GM18951 (cell line): ENCODE results near the gene TRIM62.

Experiments used
- POLR2A ChIP-seq: IDR thresholded peaks from 4 replicates; pipeline ENCODE4 v1.6.1; 2011; ENCODE audit warnings: mild to moderate bottlenecking; ENCODE audit not compliant: insufficient read length, insufficient read depth; ENCODE audit errors: extremely low read depth
- in situ Hi-C: fragments of 300-500 bp; cut with MboI; formaldehyde crosslinking; loops from one replicate; pipeline ENCODE4 v1.12.0; 2022; ENCODE audit warnings: low sequenced_read_pairs, mixed read lengths, inconsistent platforms; ENCODE audit not compliant: unreplicated experiment

Gene TRIM62

DNA sequence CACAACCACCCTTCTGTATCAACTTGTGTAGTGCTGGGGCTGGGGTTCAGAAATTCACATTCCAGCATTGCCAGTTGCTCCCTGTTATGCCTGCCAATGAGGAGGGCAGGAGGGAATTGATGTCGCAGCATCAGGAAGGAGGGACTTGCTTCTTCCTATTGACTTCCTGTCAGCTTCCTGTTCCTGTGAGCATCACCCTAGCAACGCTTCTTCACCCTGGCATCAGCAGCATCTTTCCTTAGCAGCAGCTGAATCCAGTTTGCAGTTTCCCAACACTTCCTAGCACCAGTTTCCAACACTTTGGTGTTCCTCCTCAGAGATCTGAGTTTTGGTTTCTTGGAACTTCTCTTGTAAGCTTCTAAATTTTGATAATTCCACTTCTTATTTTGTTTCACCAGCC, 8.9 kb upstream of the TRIM62 start:
- in situ Hi-C loops, result no loop called here
- TF ChIP-seq POLR2A, result no peak

DNA sequence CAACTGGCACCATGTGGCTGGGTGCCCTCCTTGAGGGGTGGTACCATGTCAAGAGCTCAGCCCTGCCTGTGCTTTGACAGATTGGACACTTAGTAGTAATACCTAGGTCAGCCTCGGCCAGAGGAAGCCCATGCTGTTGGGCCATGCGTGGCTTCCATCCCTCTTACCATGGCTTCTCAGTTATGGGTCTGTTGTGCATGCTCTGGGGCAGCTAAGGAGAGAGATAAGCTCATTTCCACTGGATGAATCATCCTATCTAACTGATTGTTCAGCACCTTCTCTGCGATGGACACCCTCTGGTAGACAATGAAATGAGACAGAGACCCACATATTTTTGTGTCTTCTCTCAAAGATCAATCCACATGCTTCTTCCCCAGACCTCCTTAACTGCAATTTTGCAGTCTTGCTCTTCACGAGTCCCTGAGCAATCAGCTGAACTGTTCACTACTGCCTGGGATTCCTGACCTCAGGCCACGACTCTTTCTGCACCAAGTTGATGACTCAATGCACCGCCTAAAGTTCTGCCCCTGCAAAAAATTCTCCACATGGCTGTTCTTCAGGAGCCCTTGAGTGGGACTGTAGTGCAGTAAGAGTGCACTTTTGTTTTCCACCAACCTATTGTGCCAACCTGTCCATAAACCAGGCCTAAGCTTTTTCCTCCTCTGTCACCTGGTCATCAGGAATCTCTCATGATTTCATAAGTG, 6.9 kb upstream of the TRIM62 start:
- in situ Hi-C loops, result no loop called here

DNA sequence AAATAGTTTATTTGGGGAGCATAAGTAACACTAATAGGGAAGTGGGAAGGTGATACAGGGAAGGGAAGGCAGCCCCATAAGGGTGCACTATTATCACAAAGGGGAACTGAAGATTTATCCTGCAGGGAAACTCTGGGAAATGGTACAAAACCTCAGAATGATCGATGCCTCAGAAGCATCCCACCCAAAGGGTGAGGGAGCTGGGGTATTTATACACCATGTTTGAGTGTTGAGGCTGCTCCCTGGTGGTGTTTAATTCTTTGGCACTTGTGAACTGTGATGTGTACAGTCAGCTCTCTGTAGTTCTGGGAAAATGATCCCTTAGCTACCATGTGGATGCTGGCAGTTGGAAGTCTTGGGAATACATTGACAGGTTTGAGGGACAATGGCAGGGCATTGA, 5.1 kb upstream of the TRIM62 start:
- no peak for TF ChIP-seq POLR2A
- in situ Hi-C loops, result no loop called here

More for the DNA sequence above, 6.9 kb upstream of the TRIM62 start:
- TF ChIP-seq POLR2A, result no peak

DNA sequence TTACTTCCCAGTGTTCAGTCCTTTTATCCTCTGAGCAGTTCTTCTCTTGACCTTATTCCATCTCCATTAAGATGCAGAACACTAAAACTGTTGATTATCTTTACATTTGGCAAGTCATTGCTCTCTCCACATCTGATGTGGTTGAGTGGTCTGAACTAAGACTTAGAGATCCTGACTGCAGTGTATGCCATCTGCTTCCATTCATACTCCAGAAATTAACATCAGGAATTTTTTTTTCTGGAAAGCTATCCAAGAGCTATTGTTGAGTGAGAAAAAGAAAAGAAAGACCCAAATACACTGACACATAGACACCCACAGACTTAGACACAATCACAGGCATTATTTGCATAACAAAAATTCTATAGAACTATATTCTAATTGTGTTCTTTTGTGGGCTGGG, 3.7 kb upstream of the TRIM62 start:
- in situ Hi-C loops, result no loop called here
- TF ChIP-seq POLR2A, result no peak

DNA sequence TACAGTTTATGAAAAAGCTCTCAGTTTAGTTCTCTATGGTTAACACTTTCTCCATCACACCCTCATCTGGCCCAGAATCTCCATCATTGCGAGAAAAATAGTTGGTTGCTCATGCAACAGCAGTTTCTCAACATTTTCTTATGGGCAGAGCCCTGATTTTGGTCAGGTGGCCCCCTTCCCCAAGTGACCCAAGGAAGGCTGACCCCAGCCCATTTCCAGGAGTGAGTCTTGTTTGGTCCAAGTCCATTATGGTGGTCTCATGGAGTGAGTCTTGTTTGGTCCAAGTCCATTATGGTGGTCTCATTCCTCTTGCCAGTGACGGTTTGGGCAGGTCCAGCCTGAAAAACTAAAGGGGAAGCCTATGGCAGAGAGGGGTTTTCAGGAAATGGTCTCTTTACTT, 1.5 kb upstream of the TRIM62 start:
- TF ChIP-seq POLR2A, result no peak
- in situ Hi-C loops, result no loop called here

- in situ Hi-C loops, result no loop called here
These were observed 1.1 kb upstream of the TRIM62 start for GRCh38 chr1:33182896-33183295.

GRCh38 chr1:33182401-33182841, 578 bp upstream of the TRIM62 start:
- no peak for TF ChIP-seq POLR2A
- in situ Hi-C loops, result no loop called here

More at GRCh38 chr1:33182896-33183295, 1.1 kb upstream of the TRIM62 start:
- no peak for TF ChIP-seq POLR2A

- in situ Hi-C loops, result no loop called here
- TF ChIP-seq POLR2A, result no peak
These were observed 642 bp downstream of the TRIM62 start for GRCh38 chr1:33180911-33181890.

DNA sequence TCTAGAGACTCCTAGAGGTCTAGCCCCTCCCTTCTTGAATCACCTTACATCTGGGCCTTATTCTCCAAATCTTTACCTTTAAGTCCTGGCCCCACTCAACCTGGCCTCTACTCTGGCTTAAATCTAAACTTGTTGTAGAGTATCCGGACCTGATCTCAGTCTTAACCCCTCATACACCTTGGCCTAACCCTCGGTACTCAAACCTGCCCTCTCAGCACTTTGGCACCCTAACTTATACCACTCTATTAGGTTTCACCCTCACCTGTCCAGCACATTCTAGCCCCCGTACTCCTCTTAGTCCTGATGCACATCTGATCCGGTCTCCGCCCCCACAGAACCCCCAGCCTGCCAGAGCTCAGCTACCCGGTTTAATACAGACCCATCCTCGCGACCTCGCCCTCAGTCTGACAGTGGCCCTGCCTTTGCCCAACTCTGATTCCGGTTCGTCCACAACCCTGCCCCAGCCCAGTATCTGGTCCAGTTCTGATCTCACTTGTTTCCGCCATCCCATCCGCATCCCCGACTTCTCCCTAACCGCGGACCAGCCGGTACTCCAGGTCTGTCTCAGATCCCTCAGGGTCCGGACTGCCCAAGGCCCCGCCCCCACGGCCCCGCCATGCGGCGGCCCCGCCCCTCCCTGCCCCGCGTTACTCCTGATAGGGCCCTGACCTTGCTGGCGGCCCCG, 1.5 kb downstream of the TRIM62 start:
- in situ Hi-C loops, result no loop called here
- no peak for TF ChIP-seq POLR2A

- in situ Hi-C loops, result no loop called here
- TF ChIP-seq POLR2A, result no peak
These were observed 2.9 kb downstream of the TRIM62 start for GRCh38 chr1:33178836-33179439.

DNA sequence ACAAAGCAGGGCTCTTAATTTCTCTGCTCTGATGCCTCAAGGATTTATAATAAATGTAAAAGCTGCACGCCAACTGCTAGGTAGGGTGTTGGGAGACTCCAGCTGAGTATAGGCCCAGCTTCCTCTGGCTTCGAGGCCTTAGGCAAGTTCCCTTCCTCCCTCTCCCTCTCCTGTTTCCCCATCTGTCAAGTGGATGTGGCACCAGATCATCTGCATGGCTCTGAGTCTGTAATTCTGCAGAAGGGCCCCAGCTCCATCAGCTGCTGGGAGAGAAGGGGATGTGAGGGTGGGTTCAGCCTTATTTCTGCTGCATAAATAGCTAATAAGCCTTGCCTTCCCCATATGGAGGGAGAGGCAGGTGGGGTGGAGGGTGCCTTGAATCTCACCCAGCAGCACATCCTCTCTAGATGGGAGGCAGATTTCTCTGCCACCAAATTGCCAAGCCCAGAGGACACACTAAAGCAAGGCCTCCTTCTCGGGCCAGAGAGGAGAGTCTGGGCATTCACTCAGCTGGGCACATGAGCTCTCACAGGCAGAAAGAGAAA, 3.8 kb downstream of the TRIM62 start:
- in situ Hi-C loops, result no loop called here
- TF ChIP-seq POLR2A, result no peak

GRCh38 chr1:33176887-33177286, 5.0 kb downstream of the TRIM62 start:
- TF ChIP-seq POLR2A, result no peak
- in situ Hi-C loops, result no loop called here
